Stimulated activated CD4-positive, alpha-beta T cell treated with anti-CD3 and anti-CD28 coated beads, Interleukin-12 subunit alpha, Interleukin-12 subunit beta, amount 100 ng/mL, for 4 hours (primary cell): ENCODE results near the gene ELAVL4.

Source experiments
- DNase-seq: peaks from one replicate; pipeline ENCODE4 v3.0.0-alpha.2; 2020

Gene ELAVL4

GRCh38 chr1:50108497-50109059 is at the start of gene ELAVL4:
ELAVL4 (plus strand) TSS chr1:50108920; CDS start chr1:50109190, 270 bp downstream.
- no peak for DNase-seq

GRCh38 chr1:50060279-50060678 is 48.4 kb upstream of the ELAVL4 start:
- DNase-seq = no peak

GRCh38 chr1:50066806-50067205 is 41.9 kb upstream of the ELAVL4 start:
- no peak for DNase-seq

- no peak for DNase-seq
These were observed 33.8 kb upstream of the ELAVL4 start for GRCh38 chr1:50074931-50075330.

- DNase-seq = no peak
These were observed 31.4 kb upstream of the ELAVL4 start for GRCh38 chr1:50077273-50077672.

- DNase-seq = no peak
These were observed 27.7 kb upstream of the ELAVL4 start for GRCh38 chr1:50080904-50081586.

- DNase-seq = no peak
These were observed 24.3 kb upstream of the ELAVL4 start for GRCh38 chr1:50084389-50084788.

- DNase-seq = no peak
These were observed 17.7 kb upstream of the ELAVL4 start for GRCh38 chr1:50091068-50091467.

- no peak for DNase-seq
These were observed 13.0 kb upstream of the ELAVL4 start for GRCh38 chr1:50095716-50096115.

GRCh38 chr1:50097021-50097679 is 11.6 kb upstream of the ELAVL4 start:
- DNase-seq = no peak

- DNase-seq = no peak
These were observed 10.9 kb upstream of the ELAVL4 start for GRCh38 chr1:50097791-50098190.

- no peak for DNase-seq
These were observed 10.1 kb upstream of the ELAVL4 start for GRCh38 chr1:50098591-50099021.

GRCh38 chr1:50099654-50100053 is 9.1 kb upstream of the ELAVL4 start:
- no peak for DNase-seq

GRCh38 chr1:50103615-50104081 is 5.1 kb upstream of the ELAVL4 start:
- DNase-seq = no peak

- DNase-seq = no peak
These were observed 3.3 kb upstream of the ELAVL4 start for GRCh38 chr1:50105433-50105832.

- DNase-seq = no peak
These were observed 2.5 kb upstream of the ELAVL4 start for GRCh38 chr1:50106095-50106761.

GRCh38 chr1:50109116-50109515 is 396 bp downstream of the ELAVL4 start:
- DNase-seq = no peak

- DNase-seq = no peak
These were observed 941 bp downstream of the ELAVL4 start for GRCh38 chr1:50109647-50110075.

GRCh38 chr1:50110151-50110550 is 1.4 kb downstream of the ELAVL4 start:
- DNase-seq = no peak

GRCh38 chr1:50110656-50111055 is 1.9 kb downstream of the ELAVL4 start:
- DNase-seq = no peak

- DNase-seq = no peak
These were observed 2.8 kb downstream of the ELAVL4 start for GRCh38 chr1:50111503-50111902.

- no peak for DNase-seq
These were observed 3.5 kb downstream of the ELAVL4 start for GRCh38 chr1:50112193-50112592.

GRCh38 chr1:50123071-50123470 is 14.4 kb downstream of the ELAVL4 start:
- no peak for DNase-seq
